OCI-LY1 (cell line): ENCODE data around the gene REPS2.

Experiments
- H2AFZ ChIP-seq: fragments of 200-600 bp; sonication (generic), shearing (Covaris generic); 2 replicates; pipeline ENCODE4 v1.6.0; 2014; ENCODE audit warnings: antibody characterized with exemption, mild to moderate bottlenecking, low read length
- H3F3A ChIP-seq: fragments of 200-600 bp; sonication (generic), shearing (Covaris generic); 2 replicates; pipeline ENCODE4 v1.6.0; 2014; ENCODE audit warnings: mild to moderate bottlenecking, antibody characterized with exemption, low read length, moderate library complexity; ENCODE audit not compliant: insufficient read depth
- H3K27ac ChIP-seq: fragments of 200-600 bp; sonication (generic); 2 replicates; pipeline ENCODE4 v1.5.1; 2014; ENCODE audit warnings: low read length, mixed run types, mild to moderate bottlenecking, low read depth; ENCODE audit not compliant: poor library complexity, severe bottlenecking
- H3K27me3 ChIP-seq: fragments of 200-600 bp; sonication (generic); 2 replicates; pipeline ENCODE4 v1.6.0; 2014; ENCODE audit warnings: antibody characterized with exemption, mild to moderate bottlenecking, low read length, moderate library complexity; ENCODE audit not compliant: insufficient read depth
- H3K36me3 ChIP-seq: fragments of 200-600 bp; sonication (generic); 2 replicates; pipeline ENCODE4 v1.6.1; 2014; ENCODE audit warnings: mild to moderate bottlenecking, antibody characterized with exemption, low read length, moderate library complexity, mixed read lengths; ENCODE audit not compliant: insufficient read depth
- H3K4me1 ChIP-seq: fragments of 200-600 bp; sonication (generic); 2 replicates; pipeline ENCODE4 v1.5.1; 2014; ENCODE audit warnings: mild to moderate bottlenecking, low read length, moderate library complexity; ENCODE audit not compliant: insufficient read depth, severe bottlenecking
- H3K4me2 ChIP-seq: fragments of 200-600 bp; sonication (generic), shearing (Covaris generic); 2 replicates; pipeline ENCODE4 v1.6.1; 2014; ENCODE audit warnings: low read length
- H3K4me3 ChIP-seq: fragments of 200-600 bp; sonication (generic); 2 replicates; pipeline ENCODE4 v1.5.1; 2014; ENCODE audit warnings: low read length, low read depth, mild to moderate bottlenecking, mixed read lengths; ENCODE audit not compliant: poor library complexity, severe bottlenecking
- H3K79me2 ChIP-seq: fragments of 200-600 bp; shearing (Covaris generic); 2 replicates; pipeline ENCODE4 v1.6.1; 2016; ENCODE audit warnings: mixed run types, low read length, mixed read lengths; ENCODE audit not compliant: insufficient read depth
- H3K9ac ChIP-seq: fragments of 200-600 bp; sonication (generic), shearing (Covaris generic); 2 replicates; pipeline ENCODE4 v1.6.1; 2014; ENCODE audit warnings: mild to moderate bottlenecking, low read length, mixed read lengths
- H3K9me2 ChIP-seq: fragments of 200-600 bp; sonication (generic), shearing (Covaris generic); 2 replicates; pipeline ENCODE4 v1.6.1; 2014; ENCODE audit warnings: low read depth, mild to moderate bottlenecking, low read length, mixed read lengths
- H3K9me3 ChIP-seq: fragments of 200-600 bp; shearing (Covaris generic); 2 replicates; pipeline ENCODE4 v1.6.1; 2014; ENCODE audit warnings: low read length, mixed read lengths
- H4K20me1 ChIP-seq: fragments of 200-600 bp; sonication (generic), shearing (Covaris generic); 2 replicates; pipeline ENCODE4 v1.6.0; 2016; ENCODE audit warnings: mild to moderate bottlenecking, low read length; ENCODE audit not compliant: insufficient read depth
- CTCF ChIP-seq: fragments of 200-600 bp; sonication (generic), shearing (Covaris generic); IDR thresholded peaks from 2 replicates; pipeline ENCODE4 v1.5.1; 2017; ENCODE audit warnings: mild to moderate bottlenecking, antibody characterized with exemption, low read length, moderate library complexity, mixed read lengths
- EZH2 ChIP-seq: fragments of 200-600 bp; sonication (generic), shearing (Covaris generic); IDR thresholded peaks from 2 replicates; pipeline ENCODE4 v1.8.0; 2017; ENCODE audit warnings: borderline replicate concordance, mixed run types, mild to moderate bottlenecking, antibody characterized with exemption, low read length, moderate library complexity, mixed read lengths

The REPS2 gene

GRCh38 chrX:17120816-17121215 is 174.4 kb downstream of the REPS2 start:
- Histone ChIP-seq H3K36me3 (no peaks in the 10 kb centered on the region), H3K4me1 (no peaks in the 10 kb centered on the region), H3K4me2 (no peak overlapping the region), H3K27me3 (no peaks in the 10 kb centered on the region), H3K9me2 (no peaks in the 10 kb centered on the region), H3K4me3 (no peak overlapping the region), H3K9ac (no peak overlapping the region), H3K9me3 (no peaks in the 10 kb centered on the region), H3K27ac (no peak overlapping the region), H2AFZ (no peak overlapping the region), H3F3A (no peaks in the 10 kb centered on the region), H4K20me1 (no peaks in the 10 kb centered on the region), H3K79me2 (no peaks in the 10 kb centered on the region)
- no peak for TF ChIP-seq CTCF
- TF ChIP-seq EZH2 = no peak

- no peak overlapping the region for H3K4me3 ChIP-seq
- H3K79me2 ChIP-seq = no peaks in the 10 kb centered on the region
- no peaks in the 10 kb centered on the region for H3K9me2 ChIP-seq
- no peaks in the 10 kb centered on the region for H3F3A ChIP-seq
- TF ChIP-seq EZH2 (no peak), CTCF (no peak)
- H3K4me1 ChIP-seq = no peaks in the 10 kb centered on the region
- no peaks in the 10 kb centered on the region for H4K20me1 ChIP-seq
- no peaks in the 10 kb centered on the region for H3K9me3 ChIP-seq
- no peaks in the 10 kb centered on the region for H3K36me3 ChIP-seq
- no peak overlapping the region for H3K27ac ChIP-seq
- no peak overlapping the region for H3K9ac ChIP-seq
- no peak overlapping the region for H3K4me2 ChIP-seq
- no peaks in the 10 kb centered on the region for H3K27me3 ChIP-seq
- H2AFZ ChIP-seq = no peak overlapping the region
These were observed 207.5 kb downstream of the REPS2 start for GRCh38 chrX:17154001-17154400.

GRCh38 chrX:17160975-17161374 is 214.5 kb downstream of the REPS2 start:
- H3K36me3 ChIP-seq = no peaks in the 10 kb centered on the region
- no peaks in the 10 kb centered on the region for H3K27me3 ChIP-seq
- H2AFZ ChIP-seq = no peak overlapping the region
- no peaks in the 10 kb centered on the region for H3K9me3 ChIP-seq
- H3K79me2 ChIP-seq = no peaks in the 10 kb centered on the region
- H3K4me3 ChIP-seq = no peak overlapping the region
- H3K4me1 ChIP-seq = no peaks in the 10 kb centered on the region
- TF ChIP-seq CTCF = no peak; the same call in 1 of the 2 replicates
- TF ChIP-seq EZH2 = no peak
- no peaks in the 10 kb centered on the region for H3K9me2 ChIP-seq
- no peaks in the 10 kb centered on the region for H3F3A ChIP-seq
- H4K20me1 ChIP-seq = no peaks in the 10 kb centered on the region
- H3K9ac ChIP-seq = no peak overlapping the region
- no peak overlapping the region for H3K4me2 ChIP-seq
- H3K27ac ChIP-seq = no peak overlapping the region
